Activated naive CD4-positive, alpha-beta T cell treated with anti-CD3 and anti-CD28 coated beads, Interleukin-2, amount 50 U/mL, for 72 hours (primary cell): Measurements from ENCODE around the gene PPP1R14B. TPM values are rescaled to one million over a fixed set of nuclear protein-coding genes. Genes with fewer than 3 reads are reported as not detected.
A peak's percentile ranks its signal among the peaks of the same experiment; 100 is the strongest.

Experiments
- ATAC-seq, 2 donors: fragments of 150-1000 bp; cut with Tn5 transposase; 2 replicates each; pipeline ENCODE4 v1.10.0; 2021; ENCODE audit warnings: mild to moderate bottlenecking in 2 of 2, moderate library complexity in 2 of 2
- DNase-seq, 2 donors: peaks; one replicate each; pipeline ENCODE4 v3.0.0; 2021 to 2022; ENCODE audit warnings: low spot score in 2 of 2
- H3K27ac Mint-ChIP-seq, 2 donors: one replicate each; pipeline ENCODE4 v1.8.0; 2022; ENCODE audit warnings: mild to moderate bottlenecking in 2 of 2, mixed read lengths in 2 of 2
- H3K36me3 Mint-ChIP-seq, 2 donors: one replicate each; pipeline ENCODE4 v1.8.0; 2022; ENCODE audit warnings: mixed read lengths in 2 of 2
- H3K9me3 Mint-ChIP-seq, 2 donors: one replicate each; pipeline ENCODE4 v1.8.0; 2022; ENCODE audit warnings: mixed read lengths in 2 of 2
- total RNA-seq, 2 donors: library from RNA; stranded (reverse); gene quantifications; one replicate each; pipeline ENCODE4 v1.2.3, GENCODE V29; 2022

Gene PPP1R14B
- total RNA-seq, 2 donors from 2014 or later: 177 to 262 TPM

- H3K9me3 Mint-ChIP-seq: no peaks in the 10 kb centered on the region
- ATAC-seq: no peak
- H3K36me3 Mint-ChIP-seq: peaks cover 10 to 14% of the 10 kb centered on the region in 2 donors
- DNase-seq: no peak
- H3K27ac Mint-ChIP-seq: no peak overlapping the region
These were observed 19.6 kb upstream of the PPP1R14B start for GRCh38 chr11:64266339-64266738.

- Mint-ChIP-seq H3K27ac (no peak overlapping the region), H3K36me3 (peaks cover 9 to 14% of the 10 kb centered on the region in 2 donors)
- DNase-seq: no peak
These were observed 18.7 kb upstream of the PPP1R14B start for GRCh38 chr11:64265176-64266160.

GRCh38 chr11:64264371-64264852 lies 17.7 kb upstream of the PPP1R14B start:
- ATAC-seq: no peak
- Mint-ChIP-seq H3K36me3 (peaks cover 0 to 8% of the 10 kb centered on the region in 2 donors), H3K27ac (no peak overlapping the region), H3K9me3 (no peaks in the 10 kb centered on the region)
- no peak for DNase-seq

More at GRCh38 chr11:64265176-64266160, 18.7 kb upstream of the PPP1R14B start:
- no peaks in the 10 kb centered on the region for H3K9me3 Mint-ChIP-seq
- no peak for ATAC-seq

- H3K27ac Mint-ChIP-seq: no peak overlapping the region
- H3K36me3 Mint-ChIP-seq: peaks cover 0 to 4% of the 10 kb centered on the region in 2 donors
- ATAC-seq: no peak
- DNase-seq: no peak
- H3K9me3 Mint-ChIP-seq: no peaks in the 10 kb centered on the region
These were observed 17.2 kb upstream of the PPP1R14B start for GRCh38 chr11:64263947-64264317.

- Mint-ChIP-seq H3K36me3 (no peaks in the 10 kb centered on the region), H3K9me3 (no peaks in the 10 kb centered on the region), H3K27ac (no peak overlapping the region)
- DNase-seq: no peak
- ATAC-seq: no peak
These were observed 16.5 kb upstream of the PPP1R14B start for GRCh38 chr11:64263021-64263946.

GRCh38 chr11:64262271-64263002 lies 15.7 kb upstream of the PPP1R14B start:
- DNase-seq (no peak), ATAC-seq (no peak)
- Mint-ChIP-seq H3K27ac (no peak overlapping the region), H3K36me3 (no peaks in the 10 kb centered on the region), H3K9me3 (no peaks in the 10 kb centered on the region)

GRCh38 chr11:64261556-64262080 lies 14.9 kb upstream of the PPP1R14B start:
- DNase-seq (no peak), ATAC-seq (no peak)
- Mint-ChIP-seq H3K27ac (no peak overlapping the region), H3K9me3 (no peaks in the 10 kb centered on the region), H3K36me3 (no peaks in the 10 kb centered on the region)

- peak in 1 of 2 donors; percentile 52 for ATAC-seq
- no peaks in the 10 kb centered on the region for H3K36me3 Mint-ChIP-seq
- no peaks in the 10 kb centered on the region for H3K9me3 Mint-ChIP-seq
- DNase-seq: no peak
- peak overlapping the region in 1 of 2 donors; percentile 14 for H3K27ac Mint-ChIP-seq
These were observed 13.5 kb upstream of the PPP1R14B start for GRCh38 chr11:64260147-64260708.

GRCh38 chr11:64259533-64260067 lies 12.9 kb upstream of the PPP1R14B start:
- no peaks in the 10 kb centered on the region for H3K9me3 Mint-ChIP-seq
- H3K36me3 Mint-ChIP-seq: no peaks in the 10 kb centered on the region
- peak overlapping the region; percentile 14 to 47 for H3K27ac Mint-ChIP-seq
- DNase-seq: no peak
- ATAC-seq: peak in 1 of 2 donors; percentile 69

GRCh38 chr11:64258946-64259532 lies 12.3 kb upstream of the PPP1R14B start:
- no peak for ATAC-seq

GRCh38 chr11:64258356-64258755 lies 11.6 kb upstream of the PPP1R14B start:
- Mint-ChIP-seq H3K9me3 (no peaks in the 10 kb centered on the region), H3K27ac (no peak overlapping the region), H3K36me3 (no peaks in the 10 kb centered on the region)
- ATAC-seq (no peak), DNase-seq (no peak)

More at GRCh38 chr11:64258946-64259532, 12.3 kb upstream of the PPP1R14B start:
- no peaks in the 10 kb centered on the region for H3K9me3 Mint-ChIP-seq
- no peaks in the 10 kb centered on the region for H3K36me3 Mint-ChIP-seq
- no peak for DNase-seq
- H3K27ac Mint-ChIP-seq: peak overlapping the region; percentile 14 to 47

GRCh38 chr11:64256300-64256699 lies 9.6 kb upstream of the PPP1R14B start:
- ATAC-seq: no peak
- Mint-ChIP-seq H3K9me3 (no peaks in the 10 kb centered on the region), H3K27ac (no peak overlapping the region), H3K36me3 (no peaks in the 10 kb centered on the region)
- no peak for DNase-seq

- ATAC-seq: no peak
- no peak overlapping the region for H3K27ac Mint-ChIP-seq
- no peaks in the 10 kb centered on the region for H3K36me3 Mint-ChIP-seq
- no peak for DNase-seq
- no peaks in the 10 kb centered on the region for H3K9me3 Mint-ChIP-seq
These were observed 8.7 kb upstream of the PPP1R14B start for GRCh38 chr11:64255135-64256128.

- ATAC-seq (no peak), DNase-seq (no peak)
- no peaks in the 10 kb centered on the region for H3K9me3 Mint-ChIP-seq
- no peaks in the 10 kb centered on the region for H3K36me3 Mint-ChIP-seq
- H3K27ac Mint-ChIP-seq: no peak overlapping the region
These were observed 7.6 kb upstream of the PPP1R14B start for GRCh38 chr11:64254326-64254725.
